Adrenal gland (tissue), 5 donors: ENCODE results near the gene ABCG2.

ENCODE experiments used
- POLR2A ChIP-seq, 2 donors: fragments of 450-650 bp; IDR thresholded peaks; one replicate each; pipeline ENCODE4 v1.6.1; 2017; ENCODE audit warnings: antibody characterized with exemption in 2 of 2, mild to moderate bottlenecking in 2 of 2, moderate library complexity in 1 of 2
- TF ChIP-seq, protein P1 (sequence below), 6 experiments: fragments of 450-650 bp in 4 of 6; fragments of 200-600 bp in 2 of 6; sonication (generic) in 1 of 6; IDR thresholded peaks; 1 replicate in 5 of 6; 2 replicates in 1 of 6; pipeline versions ENCODE4 v1.5.1 to v1.8.0; 2016 to 2021; ENCODE audit warnings: antibody characterized with exemption in 6 of 6, mild to moderate bottlenecking in 2 of 6, moderate library complexity in 1 of 6
- donor health status: DM: no; HTN: no; CAD: no.

DNA sequence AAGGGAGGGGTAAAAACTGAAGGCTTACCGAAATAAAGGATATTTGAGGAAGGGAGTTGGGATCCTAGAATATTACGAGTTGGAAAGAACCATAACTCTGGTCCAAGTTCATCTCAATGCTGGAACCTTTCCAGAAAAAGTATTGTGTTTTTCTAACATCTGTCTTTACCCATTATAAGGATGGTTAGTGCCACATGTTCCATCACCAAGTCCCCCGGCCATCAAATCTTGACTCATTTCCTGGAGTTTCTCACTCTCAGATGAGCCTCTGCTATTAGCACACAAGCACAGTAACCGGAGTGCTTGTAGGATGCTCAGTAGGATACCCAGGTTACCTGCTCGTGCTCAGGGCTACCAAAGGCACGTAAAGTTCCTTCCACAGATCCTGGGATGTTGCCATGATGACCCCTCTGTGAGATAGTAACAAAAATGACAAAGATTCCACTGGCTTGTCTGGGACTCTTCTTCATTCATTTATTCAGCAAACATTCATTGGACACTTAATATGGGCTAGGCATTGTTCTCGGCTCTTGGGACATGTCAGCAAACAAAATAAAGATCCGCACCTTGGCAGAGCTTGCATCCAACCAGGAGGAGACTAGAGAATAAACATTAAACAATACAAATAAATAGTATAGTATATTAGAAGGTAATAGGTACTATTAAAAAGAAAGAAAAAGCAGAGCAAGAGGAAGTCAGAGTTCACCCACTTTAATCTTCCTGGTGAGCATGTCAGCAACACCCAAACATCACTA is 114.7 kb downstream of the ABCG2 start:
- TF ChIP-seq, protein P1, sequence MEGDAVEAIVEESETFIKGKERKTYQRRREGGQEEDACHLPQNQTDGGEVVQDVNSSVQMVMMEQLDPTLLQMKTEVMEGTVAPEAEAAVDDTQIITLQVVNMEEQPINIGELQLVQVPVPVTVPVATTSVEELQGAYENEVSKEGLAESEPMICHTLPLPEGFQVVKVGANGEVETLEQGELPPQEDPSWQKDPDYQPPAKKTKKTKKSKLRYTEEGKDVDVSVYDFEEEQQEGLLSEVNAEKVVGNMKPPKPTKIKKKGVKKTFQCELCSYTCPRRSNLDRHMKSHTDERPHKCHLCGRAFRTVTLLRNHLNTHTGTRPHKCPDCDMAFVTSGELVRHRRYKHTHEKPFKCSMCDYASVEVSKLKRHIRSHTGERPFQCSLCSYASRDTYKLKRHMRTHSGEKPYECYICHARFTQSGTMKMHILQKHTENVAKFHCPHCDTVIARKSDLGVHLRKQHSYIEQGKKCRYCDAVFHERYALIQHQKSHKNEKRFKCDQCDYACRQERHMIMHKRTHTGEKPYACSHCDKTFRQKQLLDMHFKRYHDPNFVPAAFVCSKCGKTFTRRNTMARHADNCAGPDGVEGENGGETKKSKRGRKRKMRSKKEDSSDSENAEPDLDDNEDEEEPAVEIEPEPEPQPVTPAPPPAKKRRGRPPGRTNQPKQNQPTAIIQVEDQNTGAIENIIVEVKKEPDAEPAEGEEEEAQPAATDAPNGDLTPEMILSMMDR (IDR thresholded peaks at IDR 0.05) = no peak
- TF ChIP-seq POLR2A (IDR thresholded peaks at IDR 0.05) = no peak
